Stomach (tissue), 4 donors: Measurements from ENCODE around the gene CYP4F22.

Source experiments
- EP300 ChIP-seq: sonication (generic); formaldehyde crosslinking; IDR thresholded peaks from one replicate; pipeline ENCODE4 v1.6.1; 2017; ENCODE audit warnings: antibody characterized with exemption
- POLR2A ChIP-seq, 4 donors: fragments of 450-650 bp; IDR thresholded peaks; one replicate each; pipeline ENCODE4 v1.6.1; 2016; ENCODE audit warnings: antibody characterized with exemption in 4 of 4, control low read depth in 2 of 4, mild to moderate bottlenecking in 1 of 4, moderate library complexity in 1 of 4
- POLR2AphosphoS5 ChIP-seq, 3 donors: sonication (generic); formaldehyde crosslinking; IDR thresholded peaks; one replicate each; pipeline ENCODE4 v1.6.1; 2016; ENCODE audit warnings: antibody characterized with exemption in 3 of 3
- TF ChIP-seq, protein P1 (sequence below), 7 experiments: fragments of 450-650 bp in 4 of 7; fragments of 200-600 bp in 3 of 7; sonication (generic) in 3 of 7; IDR thresholded peaks; one replicate each; pipeline ENCODE4 v1.5.1; 2016 to 2019; ENCODE audit warnings: antibody characterized with exemption in 7 of 7, control low read depth in 2 of 7, mild to moderate bottlenecking in 1 of 7

GRCh38 chr19:15479391-15480345 is 28.7 kb upstream of the CYP4F22 start, which contains the start of gene PGLYRP2:
- TF ChIP-seq, protein P1, sequence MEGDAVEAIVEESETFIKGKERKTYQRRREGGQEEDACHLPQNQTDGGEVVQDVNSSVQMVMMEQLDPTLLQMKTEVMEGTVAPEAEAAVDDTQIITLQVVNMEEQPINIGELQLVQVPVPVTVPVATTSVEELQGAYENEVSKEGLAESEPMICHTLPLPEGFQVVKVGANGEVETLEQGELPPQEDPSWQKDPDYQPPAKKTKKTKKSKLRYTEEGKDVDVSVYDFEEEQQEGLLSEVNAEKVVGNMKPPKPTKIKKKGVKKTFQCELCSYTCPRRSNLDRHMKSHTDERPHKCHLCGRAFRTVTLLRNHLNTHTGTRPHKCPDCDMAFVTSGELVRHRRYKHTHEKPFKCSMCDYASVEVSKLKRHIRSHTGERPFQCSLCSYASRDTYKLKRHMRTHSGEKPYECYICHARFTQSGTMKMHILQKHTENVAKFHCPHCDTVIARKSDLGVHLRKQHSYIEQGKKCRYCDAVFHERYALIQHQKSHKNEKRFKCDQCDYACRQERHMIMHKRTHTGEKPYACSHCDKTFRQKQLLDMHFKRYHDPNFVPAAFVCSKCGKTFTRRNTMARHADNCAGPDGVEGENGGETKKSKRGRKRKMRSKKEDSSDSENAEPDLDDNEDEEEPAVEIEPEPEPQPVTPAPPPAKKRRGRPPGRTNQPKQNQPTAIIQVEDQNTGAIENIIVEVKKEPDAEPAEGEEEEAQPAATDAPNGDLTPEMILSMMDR (IDR thresholded peaks at IDR 0.05), result peak in 2 of 7 experiments; percentile 13 to 44
- TF ChIP-seq POLR2A (IDR thresholded peaks at IDR 0.05) (no peak), POLR2AphosphoS5 (IDR thresholded peaks at IDR 0.05) (no peak), EP300 (no peak)
